B cell (primary cell): ENCODE data around the gene VEGFA.

Source experiments
- EZH2 ChIP-seq: IDR thresholded peaks from 2 replicates; pipeline ENCODE4 v1.6.1; 2012; ENCODE audit warnings: borderline replicate concordance, low read depth, mild to moderate bottlenecking, moderate library complexity, low read length; ENCODE audit not compliant: insufficient read depth, poor library complexity, severe bottlenecking
- TF ChIP-seq, protein P1 (sequence below): fragments of 200-600 bp; IDR thresholded peaks from one replicate; pipeline ENCODE4 v1.8.0; 2022; ENCODE audit warnings: antibody characterized with exemption, mild to moderate bottlenecking

DNA sequence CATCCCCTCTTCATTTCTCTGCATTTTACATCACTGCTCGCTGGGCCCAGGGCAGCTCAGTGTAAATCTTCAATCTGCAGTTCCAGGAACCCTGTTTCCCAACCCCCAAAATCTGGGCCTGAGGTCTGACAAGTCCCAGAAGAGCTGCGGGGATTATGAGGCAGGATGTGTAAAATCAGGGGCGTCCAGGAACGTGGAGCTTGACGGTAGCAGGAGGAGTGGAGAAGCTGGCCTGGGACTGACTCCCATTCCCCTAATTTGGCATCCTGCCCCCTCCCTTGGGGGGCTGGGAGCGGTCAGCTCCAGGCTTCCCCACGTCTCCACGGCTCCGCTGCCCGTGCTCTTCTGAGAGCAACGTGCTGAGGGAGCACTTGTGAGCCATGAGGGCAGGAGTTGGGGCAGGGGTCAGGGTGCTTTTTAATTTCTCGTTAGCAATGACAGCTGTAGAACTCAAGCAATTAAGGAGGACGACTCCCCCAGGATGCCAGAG is 23.4 kb upstream of the VEGFA start:
- TF ChIP-seq, protein P1, sequence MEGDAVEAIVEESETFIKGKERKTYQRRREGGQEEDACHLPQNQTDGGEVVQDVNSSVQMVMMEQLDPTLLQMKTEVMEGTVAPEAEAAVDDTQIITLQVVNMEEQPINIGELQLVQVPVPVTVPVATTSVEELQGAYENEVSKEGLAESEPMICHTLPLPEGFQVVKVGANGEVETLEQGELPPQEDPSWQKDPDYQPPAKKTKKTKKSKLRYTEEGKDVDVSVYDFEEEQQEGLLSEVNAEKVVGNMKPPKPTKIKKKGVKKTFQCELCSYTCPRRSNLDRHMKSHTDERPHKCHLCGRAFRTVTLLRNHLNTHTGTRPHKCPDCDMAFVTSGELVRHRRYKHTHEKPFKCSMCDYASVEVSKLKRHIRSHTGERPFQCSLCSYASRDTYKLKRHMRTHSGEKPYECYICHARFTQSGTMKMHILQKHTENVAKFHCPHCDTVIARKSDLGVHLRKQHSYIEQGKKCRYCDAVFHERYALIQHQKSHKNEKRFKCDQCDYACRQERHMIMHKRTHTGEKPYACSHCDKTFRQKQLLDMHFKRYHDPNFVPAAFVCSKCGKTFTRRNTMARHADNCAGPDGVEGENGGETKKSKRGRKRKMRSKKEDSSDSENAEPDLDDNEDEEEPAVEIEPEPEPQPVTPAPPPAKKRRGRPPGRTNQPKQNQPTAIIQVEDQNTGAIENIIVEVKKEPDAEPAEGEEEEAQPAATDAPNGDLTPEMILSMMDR, result no peak
- no peak for TF ChIP-seq EZH2
